Urinary bladder (tissue), 4 donors: ENCODE measurements around the gene SOWAHA. TPM values are rescaled to one million over a fixed set of nuclear protein-coding genes. Genes with fewer than 3 reads are reported as not detected.

Experiments used
- DNase-seq: peaks from one replicate; pipeline ENCODE4 v3.0.0-alpha.2; 2015; ENCODE audit errors: extremely low spot score
- H3K27ac ChIP-seq: one replicate; pipeline ENCODE4 v1.5.1; 2013; ENCODE audit warnings: low read depth, mild to moderate bottlenecking, moderate library complexity
- H3K36me3 ChIP-seq: one replicate; pipeline ENCODE4 v1.6.1; 2013; ENCODE audit warnings: mild to moderate bottlenecking, moderate library complexity; ENCODE audit not compliant: insufficient read depth
- H3K4me1 ChIP-seq: one replicate; pipeline ENCODE4 v1.6.1; 2013; ENCODE audit warnings: mild to moderate bottlenecking, moderate library complexity; ENCODE audit not compliant: insufficient read depth
- H3K4me3 ChIP-seq: one replicate; pipeline ENCODE4 v1.5.1; 2013; ENCODE audit warnings: low read depth, low read length
- WGBS: extraction: QIAGEN DNeasy Blood & Tissue Kit; methylation state at CpG from one replicate; pipeline ENCODE4 v1.1.7; 2013; 5-methylcytosine and 5-hydroxymethylcytosine counted together
- polyA plus RNA-seq: library from polyadenylated mRNA; stranded (reverse); fragments of 200-250 nt; gene quantifications from one replicate; pipeline ENCODE4 v1.2.3, GENCODE V29; 2013
- total RNA-seq: library from RNA; depleted of rRNA; stranded (reverse); fragments of >200 nt; gene quantifications from one replicate; pipeline ENCODE4 v1.2.3, GENCODE V29; 2014
- donor health status: healthy with polysubstance abuse.
- donor health status: healthy.

SOWAHA gene
- total and polyA plus RNA-seq, 2 donors = 0.48 to 0.65 TPM

- DNase-seq = no peak
- Histone ChIP-seq H3K4me3 (no peak overlapping the region), H3K36me3 (no peaks in the 10 kb centered on the region), H3K27ac (no peak overlapping the region), H3K4me1 (no peaks in the 10 kb centered on the region)
- WGBS = 74% methylated on average over 12 of the region's 12 CpGs
Measured at GRCh38 chr5:132773601-132774355, 39.3 kb upstream of the SOWAHA start.

GRCh38 chr5:132774406-132774805 is 38.7 kb upstream of the SOWAHA start:
- 59% methylated on average over 3 of the region's 3 CpGs for WGBS
- Histone ChIP-seq H3K4me1 (no peaks in the 10 kb centered on the region), H3K27ac (no peak overlapping the region), H3K36me3 (no peaks in the 10 kb centered on the region), H3K4me3 (no peak overlapping the region)
- no peak for DNase-seq

- Histone ChIP-seq H3K36me3 (no peaks in the 10 kb centered on the region), H3K4me3 (no peak overlapping the region), H3K27ac (peak overlapping the region; percentile 2), H3K4me1 (no peaks in the 10 kb centered on the region)
- DNase-seq = no peak
- WGBS = 66% methylated on average over 5 of the region's 5 CpGs
Measured at GRCh38 chr5:132774896-132775295, 38.2 kb upstream of the SOWAHA start.

- no peaks in the 10 kb centered on the region for H3K36me3 ChIP-seq
- 37% methylated on average over 7 of the region's 7 CpGs for WGBS
- no peaks in the 10 kb centered on the region for H3K4me1 ChIP-seq
- H3K27ac ChIP-seq = peak overlapping the region; percentile 2
- no peak overlapping the region for H3K4me3 ChIP-seq
- DNase-seq = no peak
Measured at GRCh38 chr5:132775476-132775961, 37.6 kb upstream of the SOWAHA start.

- peak overlapping the region; percentile 67 for H3K27ac ChIP-seq
- H3K4me1 ChIP-seq = no peaks in the 10 kb centered on the region
- 4% methylated on average over 39 of the region's 39 CpGs for WGBS
- peak overlapping the region; percentile 97 for H3K4me3 ChIP-seq
- no peaks in the 10 kb centered on the region for H3K36me3 ChIP-seq
- no peak for DNase-seq
Measured at GRCh38 chr5:132776131-132776937, 36.8 kb upstream of the SOWAHA start.

GRCh38 chr5:132776938-132777208 is 36.2 kb upstream of the SOWAHA start:
- Histone ChIP-seq H3K4me1 (no peaks in the 10 kb centered on the region), H3K4me3 (peak overlapping the region; percentile 97), H3K36me3 (no peaks in the 10 kb centered on the region), H3K27ac (peak overlapping the region; percentile 67)
- under 1% methylated on average over 40 of the region's 40 CpGs for WGBS
- no peak for DNase-seq

- Histone ChIP-seq H3K4me3 (peak within 1 kb of the TSS; percentile 97), H3K27ac (peak within 1 kb of the TSS; percentile 93), H3K36me3 (no peaks in the 10 kb centered on the region), H3K4me1 (no peaks in the 10 kb centered on the region)
- no peak for DNase-seq
- WGBS = under 1% methylated on average over 82 of the region's 82 CpGs
Measured at GRCh38 chr5:132777209-132778069, 35.7 kb upstream of the SOWAHA start, which contains the start of gene SEPTIN8. Gene SEPTIN8 (minus strand): TSS chr5:132777239. CDS start chr5:132777137, 102 bp downstream.

GRCh38 chr5:132778129-132778528 is 35.0 kb upstream of the SOWAHA start:
- DNase-seq = no peak
- Histone ChIP-seq H3K27ac (no peak overlapping the region), H3K36me3 (no peaks in the 10 kb centered on the region), H3K4me3 (no peak overlapping the region), H3K4me1 (no peaks in the 10 kb centered on the region)
- 51% methylated on average over 4 of the region's 4 CpGs for WGBS

- WGBS = 69% methylated on average over 5 of the region's 5 CpGs
- Histone ChIP-seq H3K4me1 (no peaks in the 10 kb centered on the region), H3K4me3 (no peak overlapping the region), H3K27ac (no peak overlapping the region), H3K36me3 (no peaks in the 10 kb centered on the region)
- no peak for DNase-seq
Measured at GRCh38 chr5:132778856-132779255, 34.2 kb upstream of the SOWAHA start.

- no peak overlapping the region for H3K4me3 ChIP-seq
- 87% methylated on average over 3 of the region's 3 CpGs for WGBS
- H3K4me1 ChIP-seq = no peaks in the 10 kb centered on the region
- no peak overlapping the region for H3K27ac ChIP-seq
- no peaks in the 10 kb centered on the region for H3K36me3 ChIP-seq
- no peak for DNase-seq
Measured at GRCh38 chr5:132779961-132780360, 33.1 kb upstream of the SOWAHA start.

- no peak overlapping the region for H3K27ac ChIP-seq
- WGBS = 90% methylated on average over 1 of the region's 1 CpG
- no peak for DNase-seq
- no peak overlapping the region for H3K4me3 ChIP-seq
- H3K36me3 ChIP-seq = no peaks in the 10 kb centered on the region
- H3K4me1 ChIP-seq = no peaks in the 10 kb centered on the region
Measured at GRCh38 chr5:132780577-132780976, 32.5 kb upstream of the SOWAHA start.

GRCh38 chr5:132781029-132781428 is 32.1 kb upstream of the SOWAHA start:
- no peak overlapping the region for H3K4me3 ChIP-seq
- H3K4me1 ChIP-seq = no peaks in the 10 kb centered on the region
- H3K36me3 ChIP-seq = no peaks in the 10 kb centered on the region
- H3K27ac ChIP-seq = no peak overlapping the region
- DNase-seq = no peak
- 89% methylated on average over 4 of the region's 4 CpGs for WGBS

GRCh38 chr5:132782101-132782500 is 31.0 kb upstream of the SOWAHA start:
- Histone ChIP-seq H3K4me1 (no peaks in the 10 kb centered on the region), H3K27ac (no peak overlapping the region), H3K4me3 (no peak overlapping the region), H3K36me3 (no peaks in the 10 kb centered on the region)
- 54% methylated on average over 4 of the region's 4 CpGs for WGBS
- no peak for DNase-seq
